Ovary (tissue), 3 donors: Measurements from ENCODE around the gene TMEM238L.
"Not testable (repeated sequence)": the region's sequence is repeated elsewhere in the genome, so short reads cannot be mapped to it uniquely, and the experiment has no call there.

Experiments
- EP300 ChIP-seq: sonication (generic); formaldehyde crosslinking; IDR thresholded peaks from one replicate; pipeline ENCODE4 v1.6.1; 2017; ENCODE audit warnings: antibody characterized with exemption
- POLR2A ChIP-seq: fragments of 450-650 bp; IDR thresholded peaks from one replicate; pipeline ENCODE4 v1.6.1; 2017; ENCODE audit warnings: antibody characterized with exemption, mild to moderate bottlenecking, moderate library complexity
- TF ChIP-seq, protein P1 (sequence below), 3 donors: fragments of 450-650 bp in 2 of 3; fragments of 200-600 bp in 1 of 3; IDR thresholded peaks; one replicate each; pipeline versions ENCODE4 v1.5.1 to v1.8.0; 2016 to 2022; ENCODE audit warnings: antibody characterized with exemption in 3 of 3, mild to moderate bottlenecking in 1 of 3
- donor health status: DM: no; HTN: no; CAD: no.

- TF ChIP-seq, protein P1, sequence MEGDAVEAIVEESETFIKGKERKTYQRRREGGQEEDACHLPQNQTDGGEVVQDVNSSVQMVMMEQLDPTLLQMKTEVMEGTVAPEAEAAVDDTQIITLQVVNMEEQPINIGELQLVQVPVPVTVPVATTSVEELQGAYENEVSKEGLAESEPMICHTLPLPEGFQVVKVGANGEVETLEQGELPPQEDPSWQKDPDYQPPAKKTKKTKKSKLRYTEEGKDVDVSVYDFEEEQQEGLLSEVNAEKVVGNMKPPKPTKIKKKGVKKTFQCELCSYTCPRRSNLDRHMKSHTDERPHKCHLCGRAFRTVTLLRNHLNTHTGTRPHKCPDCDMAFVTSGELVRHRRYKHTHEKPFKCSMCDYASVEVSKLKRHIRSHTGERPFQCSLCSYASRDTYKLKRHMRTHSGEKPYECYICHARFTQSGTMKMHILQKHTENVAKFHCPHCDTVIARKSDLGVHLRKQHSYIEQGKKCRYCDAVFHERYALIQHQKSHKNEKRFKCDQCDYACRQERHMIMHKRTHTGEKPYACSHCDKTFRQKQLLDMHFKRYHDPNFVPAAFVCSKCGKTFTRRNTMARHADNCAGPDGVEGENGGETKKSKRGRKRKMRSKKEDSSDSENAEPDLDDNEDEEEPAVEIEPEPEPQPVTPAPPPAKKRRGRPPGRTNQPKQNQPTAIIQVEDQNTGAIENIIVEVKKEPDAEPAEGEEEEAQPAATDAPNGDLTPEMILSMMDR (IDR thresholded peaks at IDR 0.05) = not testable (repeated sequence)
- TF ChIP-seq POLR2A, EP300: not testable (repeated sequence)
Measured at GRCh38 chr17:10846636-10847035, 42.7 kb upstream of the TMEM238L start.
